ENCODE results near the gene FNDC10.
"Not testable (repeated sequence)": the region's sequence is repeated elsewhere in the genome, so short reads cannot be mapped to it uniquely, and the experiment has no call there.

Gene FNDC10

DNA sequence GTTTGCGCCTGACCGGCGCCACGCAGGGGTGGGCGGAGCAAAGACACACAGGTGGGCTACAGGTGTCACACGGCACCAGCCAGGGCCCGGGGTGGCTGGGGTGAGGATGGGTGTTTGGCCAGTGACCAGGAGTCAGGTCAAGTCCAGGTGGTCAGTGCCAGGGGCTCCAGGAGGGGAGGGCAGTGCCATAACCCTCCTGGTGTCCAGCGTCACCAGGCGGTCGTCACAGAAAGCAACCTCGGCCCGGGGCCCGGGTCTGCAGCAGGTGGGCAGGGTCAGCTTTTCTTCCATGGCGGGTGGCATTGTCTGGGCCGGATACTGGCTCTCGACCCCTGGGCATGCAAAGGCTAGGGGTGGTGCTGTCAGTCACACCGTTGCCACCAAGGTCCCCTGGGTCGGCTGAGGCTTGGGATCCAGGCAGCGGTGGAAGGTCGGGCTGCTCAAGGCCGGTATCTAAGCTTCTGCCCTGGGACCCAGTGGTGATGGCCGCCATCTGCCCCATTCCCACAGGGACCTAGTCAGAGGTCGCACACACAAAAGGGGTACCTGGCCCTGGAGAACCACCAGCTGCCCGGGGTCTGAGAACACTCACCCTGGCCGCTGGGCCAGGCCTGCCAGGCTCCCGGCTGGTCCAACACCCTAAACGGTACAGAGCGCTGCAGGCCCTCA, 1.8 kb downstream of the FNDC10 start:
- DNase-seq: no peak

DNA sequence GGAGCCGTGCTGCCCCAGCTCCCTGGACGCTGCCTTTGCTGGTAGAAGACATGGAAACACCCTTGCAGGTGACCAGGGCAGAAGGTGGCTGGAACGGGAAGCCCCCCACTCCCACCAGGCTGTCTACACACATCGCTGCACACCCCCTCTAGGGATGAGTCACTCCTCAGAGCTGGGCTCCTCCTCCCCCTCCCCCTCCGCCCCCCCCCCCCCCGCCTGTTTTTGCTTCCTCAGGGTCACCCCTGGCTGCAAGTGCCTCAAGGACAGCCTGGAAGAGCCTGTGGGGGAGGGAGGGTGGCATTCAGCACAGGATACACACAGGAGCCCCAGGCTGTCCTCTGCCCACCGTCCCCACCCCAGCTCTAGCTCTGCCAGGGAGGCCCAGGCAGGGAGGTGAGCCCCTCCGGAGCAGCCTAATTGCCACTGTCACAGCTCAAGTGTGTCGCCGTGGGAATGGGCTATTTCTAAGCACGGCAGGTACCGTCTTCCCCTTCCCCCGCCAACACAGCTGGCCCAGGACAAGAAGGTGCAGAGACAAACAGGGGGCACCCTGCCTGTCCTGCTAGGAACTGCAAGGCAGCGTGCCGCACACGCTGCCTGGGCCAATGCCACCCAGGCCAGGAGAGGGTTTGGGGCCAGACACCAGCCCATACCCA, 2.5 kb downstream of the FNDC10 start:
- DNase-seq: no peak

DNA sequence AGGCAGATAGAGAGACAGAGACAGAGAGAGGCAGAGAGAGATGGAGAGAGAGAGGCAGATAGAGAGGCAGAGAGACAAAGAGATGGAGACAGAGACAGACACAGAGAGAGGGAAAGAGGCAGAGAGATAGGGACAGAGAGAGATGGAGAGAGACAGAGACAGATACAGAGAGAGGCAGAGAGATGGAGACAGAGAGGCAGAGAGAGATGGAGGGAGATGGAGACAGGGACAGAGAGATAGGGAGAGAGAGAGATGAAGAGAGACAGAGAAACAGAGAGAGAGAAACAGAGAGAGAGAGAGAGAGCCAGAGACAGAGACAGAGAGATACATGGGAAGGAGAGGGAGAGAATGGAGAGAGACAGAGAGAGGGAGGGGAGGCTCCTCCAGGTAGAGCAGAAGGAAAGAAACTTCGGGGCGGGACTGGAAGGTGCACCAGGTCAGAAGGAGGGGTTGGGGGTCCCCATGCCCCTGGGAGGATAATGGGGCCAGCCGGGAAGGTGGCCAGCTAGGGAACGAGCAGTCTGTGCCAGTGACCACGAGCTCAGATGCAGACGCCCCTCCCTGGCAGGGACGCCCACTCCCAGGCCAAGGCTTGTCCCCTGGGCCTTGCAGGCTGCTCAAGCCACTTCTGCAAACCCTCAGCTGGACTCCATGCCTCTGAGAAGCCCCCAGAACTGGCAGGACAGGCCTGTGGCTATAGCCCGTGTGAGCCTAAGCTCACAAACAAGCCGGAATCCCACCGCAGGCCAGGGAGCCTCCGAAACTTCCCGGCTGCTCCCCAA, 3.3 kb downstream of the FNDC10 start:
- no peak for DNase-seq

DNA sequence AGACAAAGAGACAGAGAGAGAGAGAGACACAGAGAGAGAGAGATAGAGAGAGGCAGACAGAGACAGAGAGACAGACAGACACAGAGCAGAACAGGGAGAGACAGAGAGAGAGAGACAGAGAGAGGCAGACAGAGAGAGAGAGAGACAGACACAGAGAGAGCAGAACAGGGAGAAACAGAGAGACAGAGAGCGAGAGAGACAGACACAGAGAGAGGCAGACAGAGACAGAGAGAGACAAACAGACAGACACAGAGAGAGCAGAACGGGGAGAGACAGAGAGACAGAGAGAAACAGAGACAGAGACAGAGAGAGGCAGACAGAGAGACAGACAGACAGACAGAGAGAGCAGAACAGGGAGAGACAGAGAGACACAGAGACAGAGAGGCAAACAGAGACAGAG, 4.6 kb downstream of the FNDC10 start:
- not testable (repeated sequence) for DNase-seq

- DNase-seq: no peak
These were observed 5.2 kb downstream of the FNDC10 start for GRCh38 chr1:1594602-1595260.

- DNase-seq: no peak
These were observed 5.9 kb downstream of the FNDC10 start for GRCh38 chr1:1593834-1594601.

- no peak for DNase-seq
These were observed 8.5 kb downstream of the FNDC10 start for GRCh38 chr1:1591452-1591851.

GRCh38 chr1:1583347-1584010, 16.5 kb downstream of the FNDC10 start:
- DNase-seq: no peak

DNA sequence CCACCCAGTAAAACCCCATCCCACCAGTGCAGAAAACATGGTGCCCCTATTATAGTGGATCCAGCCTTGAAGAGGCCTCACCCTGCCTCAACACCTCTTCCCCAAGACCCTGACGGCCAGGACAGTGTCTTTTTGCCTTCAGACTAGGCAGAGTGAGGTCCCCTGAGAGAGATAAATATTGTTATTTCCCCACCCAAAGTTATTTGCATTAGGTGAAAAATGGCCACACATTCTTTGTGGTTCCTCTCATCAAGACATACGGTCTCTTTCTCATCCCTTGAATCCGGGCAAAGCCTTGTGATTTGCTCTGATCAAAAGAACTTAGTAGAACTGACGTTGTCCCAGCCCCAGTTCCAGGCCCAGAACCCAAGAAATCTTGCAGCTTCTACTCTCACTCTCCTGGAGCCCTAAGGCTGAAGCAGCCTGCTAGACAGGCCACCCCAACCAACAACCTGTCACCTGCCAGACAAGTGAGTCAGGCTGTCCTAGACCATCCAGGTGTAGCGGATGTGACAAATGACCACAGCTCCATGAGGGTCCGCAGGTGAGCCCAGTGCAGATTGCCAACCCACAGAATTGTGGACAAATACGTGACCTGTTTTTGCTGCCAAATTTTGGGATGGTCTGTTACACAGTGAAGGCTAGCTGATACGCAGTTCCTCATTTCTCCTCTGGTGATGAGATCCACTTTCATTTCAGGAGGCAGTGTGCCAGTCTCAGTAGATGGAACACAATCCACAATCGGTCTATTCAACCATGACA, 17.2 kb downstream of the FNDC10 start:
- DNase-seq: no peak

- DNase-seq: no peak
These were observed 21.5 kb downstream of the FNDC10 start for GRCh38 chr1:1578371-1578940.

DNA sequence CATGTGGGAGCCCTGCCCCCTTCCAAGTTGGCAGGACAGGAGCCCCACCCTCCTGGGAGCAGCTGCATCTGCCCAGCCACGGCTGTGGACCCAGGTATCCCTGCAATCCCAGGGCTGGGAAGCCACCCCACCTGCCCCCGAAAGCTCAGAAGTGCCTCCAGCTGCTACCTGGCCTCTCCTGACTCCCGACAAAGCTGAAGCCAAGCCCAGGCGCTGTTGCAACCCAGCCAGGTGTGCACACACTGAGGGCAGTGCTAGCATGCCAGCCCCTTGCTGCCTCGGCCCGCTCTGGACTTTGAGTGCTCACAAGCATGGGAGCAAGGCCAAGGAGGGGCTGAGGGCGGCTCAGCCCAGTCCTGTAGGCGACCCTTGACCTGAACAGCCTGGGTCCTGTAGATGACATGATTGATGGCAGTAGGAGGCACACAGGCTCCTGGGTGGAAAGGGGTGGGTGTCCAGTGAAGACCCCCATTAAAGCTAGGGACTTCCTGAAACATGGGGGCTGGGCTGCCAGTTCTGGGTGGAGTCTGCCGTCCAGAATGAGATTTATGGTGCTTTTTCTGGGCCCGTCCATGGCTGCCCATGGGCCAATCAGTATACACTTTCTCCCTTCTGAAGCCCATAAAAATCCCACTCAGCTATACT, 22.4 kb downstream of the FNDC10 start:
- no peak for DNase-seq

- DNase-seq: peak; percentile 75
These were observed 25.0 kb downstream of the FNDC10 start, which contains the start of gene SSU72 for GRCh38 chr1:1574721-1575537. SSU72 (minus strand) TSS chr1:1574863; CDS start chr1:1574557, 306 bp downstream.

DNA sequence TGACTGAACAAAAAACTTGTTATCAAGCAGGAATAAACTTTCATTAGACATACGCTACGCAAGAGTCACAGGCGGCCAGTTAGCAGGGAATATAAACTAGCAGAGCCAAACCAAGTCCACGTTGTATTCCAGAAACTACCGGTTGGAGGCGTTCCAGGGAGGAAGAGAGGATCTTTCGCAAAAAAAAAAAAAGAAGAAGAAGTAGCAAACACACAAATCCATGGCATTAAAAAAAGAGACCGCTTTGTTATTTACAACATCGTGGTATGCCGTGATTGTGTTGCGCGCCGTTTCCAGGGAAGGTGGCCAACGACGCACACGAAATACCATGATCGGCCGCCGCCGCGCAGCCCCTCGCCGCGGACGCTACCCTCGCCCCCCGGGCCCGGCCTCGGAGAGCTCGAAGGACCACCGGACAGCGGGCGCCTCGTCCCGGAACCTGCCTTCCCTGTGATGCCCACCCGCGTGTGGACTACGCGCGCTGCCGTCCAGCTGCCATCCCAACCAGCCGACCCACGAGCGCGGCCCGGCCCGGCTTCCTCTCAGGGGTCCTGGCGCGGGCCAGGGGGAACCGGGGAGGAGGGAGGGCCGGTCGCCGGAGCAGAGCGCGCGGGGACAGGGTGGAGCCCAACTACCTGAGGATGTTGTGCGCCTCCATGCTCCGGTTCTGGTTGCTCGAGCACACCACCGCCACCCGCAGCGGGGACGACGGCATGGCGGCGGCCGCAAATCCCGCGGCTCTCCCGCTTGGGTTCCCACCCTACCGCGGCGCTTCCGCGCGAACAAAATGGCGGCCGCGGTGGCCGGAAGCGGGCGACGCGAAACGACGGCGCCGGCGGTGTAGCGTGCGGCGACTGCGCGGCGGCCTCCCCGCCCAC, 25.9 kb downstream of the FNDC10 start:
- peak; percentile 15 for DNase-seq

GRCh38 chr1:1569341-1569740, 30.6 kb downstream of the FNDC10 start:
- DNase-seq: no peak

DNA sequence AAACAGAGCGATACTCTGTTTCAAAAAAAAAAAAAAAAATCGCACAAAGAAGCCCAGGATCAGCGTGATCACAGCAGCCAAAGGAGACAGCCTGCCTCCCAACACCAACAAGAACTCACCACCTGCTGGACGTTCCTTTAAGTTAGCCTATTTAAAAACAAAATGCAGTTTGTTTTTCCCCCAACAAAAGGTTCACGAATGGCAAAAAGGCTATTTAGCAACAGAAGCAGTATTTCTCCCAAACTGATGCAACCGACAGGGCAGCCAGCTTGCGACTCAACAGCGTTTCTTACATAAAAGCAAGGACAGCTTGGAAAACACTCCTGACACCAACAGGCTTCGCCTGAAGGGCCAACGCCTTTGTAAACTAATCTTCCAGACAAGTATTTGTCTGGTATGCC, 32.0 kb downstream of the FNDC10 start:
- no peak for DNase-seq

DNA sequence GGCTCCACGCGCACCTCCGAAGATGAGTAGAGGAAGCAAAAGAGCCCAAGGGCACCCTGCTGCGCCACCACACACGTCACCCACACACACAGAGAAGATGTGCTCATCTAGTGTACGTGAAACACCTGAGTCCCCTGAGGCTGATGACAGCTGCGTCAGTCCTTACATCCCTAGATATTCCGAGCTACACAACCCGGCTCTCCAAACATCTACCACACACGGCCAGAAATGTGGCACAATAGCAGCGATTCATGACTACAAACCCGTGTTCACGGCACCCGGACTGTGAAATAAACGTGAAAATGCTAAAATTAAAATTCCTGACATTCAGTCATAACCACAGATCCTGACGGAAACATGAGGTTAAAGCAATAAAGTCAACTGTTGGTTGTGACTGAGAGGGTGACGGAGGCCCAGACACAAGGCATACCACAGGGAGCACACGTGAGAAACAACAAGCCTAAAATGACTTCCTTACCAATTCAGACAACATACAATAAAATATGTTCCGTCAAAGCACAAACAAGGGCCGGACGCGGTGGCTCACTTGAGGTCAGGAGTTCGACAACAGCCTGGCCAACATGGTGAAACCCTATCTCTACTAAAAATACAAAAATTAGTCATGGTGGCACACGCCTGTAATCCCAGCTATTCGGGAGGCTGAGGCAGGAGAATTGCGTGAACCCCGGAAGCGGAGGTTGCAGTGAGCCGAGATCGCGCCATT, 32.6 kb downstream of the FNDC10 start:
- no peak for DNase-seq

DNA sequence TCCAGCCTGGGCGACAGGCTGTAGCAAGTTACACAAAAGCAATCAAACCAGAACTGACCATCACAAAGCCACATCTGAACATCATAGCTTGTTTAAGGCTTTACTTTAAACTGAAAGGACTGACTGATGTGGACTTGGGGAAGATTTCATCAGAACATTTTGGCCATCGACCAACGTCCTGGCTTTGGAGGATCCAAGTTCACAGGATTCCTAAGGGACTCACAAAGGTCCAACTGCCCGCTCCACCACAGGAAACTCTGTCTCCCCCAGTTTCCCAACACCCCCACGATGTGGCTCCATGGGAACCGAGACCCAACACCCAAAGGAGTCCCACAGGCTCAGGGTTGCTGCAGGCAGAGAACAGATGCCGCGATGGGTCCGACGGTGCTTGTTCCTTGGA, 34.6 kb downstream of the FNDC10 start:
- no peak for DNase-seq

DNA sequence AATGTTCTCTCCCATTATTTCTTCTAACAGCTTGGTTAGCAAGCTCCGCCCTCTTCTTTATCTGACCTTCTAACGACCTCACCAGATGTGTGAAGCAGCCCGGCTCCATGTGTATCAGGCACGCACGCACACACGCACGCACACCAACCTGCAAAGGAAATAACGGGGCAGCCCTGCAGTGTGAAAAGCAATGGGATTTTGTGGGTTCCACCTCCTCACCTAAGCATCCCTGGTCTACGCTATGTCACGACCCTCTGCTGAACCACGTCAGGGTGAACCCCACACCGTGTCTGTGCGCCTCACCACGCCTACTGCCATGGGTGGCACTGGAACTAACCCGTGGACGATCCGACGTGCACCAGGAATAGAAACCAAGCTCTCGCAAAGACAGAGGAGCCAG, 35.7 kb downstream of the FNDC10 start:
- DNase-seq: no peak

Measured in NCI-H2081 treated with DMSO at 0.1 percent for 48 hours (cell line).